ENCODE data around the gene IVD. TPM values are rescaled to one million over a fixed set of nuclear protein-coding genes. Genes with fewer than 3 reads are reported as not detected.

IVD gene
- total RNA-seq, 1 experiment from 2014 or later = 22.3 TPM

- Histone ChIP-seq H3K27ac (no peak overlapping the region), H3K4me3 (no peak overlapping the region), H3K9me3 (replicated peaks) (no peaks in the 10 kb centered on the region), H3K36me3 (peaks cover 12% of the 10 kb centered on the region), H3K27me3 (replicated peaks) (no peaks in the 10 kb centered on the region), H3K4me1 (replicated peaks) (peaks cover 14% of the 10 kb centered on the region)
- DNase-seq (ENCODE audit: low read depth in 1 of 2, low spot score in 2 of 2) = no peak
These were observed 50.7 kb downstream of the IVD start for GRCh38 chr15:40456299-40456712.

GRCh38 chr15:40456738-40457137 is 51.1 kb downstream of the IVD start:
- H3K4me3 ChIP-seq = no peak overlapping the region
- no peaks in the 10 kb centered on the region for H3K9me3 ChIP-seq (replicated peaks)
- H3K27ac ChIP-seq = no peak overlapping the region
- H3K36me3 ChIP-seq = peaks cover 12% of the 10 kb centered on the region
- no peak for DNase-seq (ENCODE audit: low read depth in 1 of 2, low spot score in 2 of 2)
- peaks cover 14% of the 10 kb centered on the region for H3K4me1 ChIP-seq (replicated peaks)
- no peaks in the 10 kb centered on the region for H3K27me3 ChIP-seq (replicated peaks)

DNA sequence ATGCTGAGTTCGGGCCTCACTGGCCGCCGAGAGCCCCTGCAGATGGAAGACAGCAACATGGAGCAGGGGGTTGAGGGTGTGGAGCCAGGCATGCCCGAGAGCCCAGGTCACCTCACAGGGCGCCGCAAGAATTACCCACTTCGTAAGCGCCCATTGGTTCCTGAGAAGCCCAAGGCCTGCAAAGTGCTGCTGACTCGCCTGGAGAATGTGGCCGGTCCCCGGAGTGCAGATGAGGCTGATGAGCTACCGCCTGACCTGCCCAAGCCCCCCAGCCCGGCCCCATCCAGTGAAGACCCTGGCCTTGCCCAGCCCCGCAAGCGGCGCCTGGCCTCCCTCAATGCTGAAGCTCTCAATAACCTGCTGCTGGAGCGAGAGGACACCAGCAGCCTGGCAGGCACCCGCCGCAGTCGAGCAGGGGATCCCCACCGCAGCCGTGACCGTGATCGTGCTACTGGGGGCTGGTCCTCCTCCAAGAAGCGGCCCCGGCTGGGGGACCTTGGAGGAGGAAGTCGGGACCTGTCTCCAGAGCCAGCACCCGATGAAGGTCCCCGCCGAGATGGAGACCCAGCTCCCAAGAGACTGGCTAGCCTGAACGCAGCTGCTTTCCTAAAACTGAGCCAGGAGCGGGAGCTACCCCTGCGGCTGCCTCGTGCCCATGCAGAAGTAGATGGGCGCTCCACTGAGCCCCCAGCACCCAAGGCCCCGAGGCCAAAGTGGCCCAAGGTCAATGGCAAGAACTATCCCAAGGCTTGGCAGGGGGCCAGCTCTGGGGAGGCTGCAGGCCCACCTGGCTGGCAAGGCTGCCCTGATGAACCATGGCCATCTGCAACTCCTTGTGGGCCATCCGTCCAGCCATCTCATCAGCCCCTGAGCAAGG is 53.1 kb downstream of the IVD start:
- Histone ChIP-seq H3K27ac (no peak overlapping the region), H3K4me1 (replicated peaks) (peaks cover 14% of the 10 kb centered on the region), H3K27me3 (replicated peaks) (no peaks in the 10 kb centered on the region), H3K9me3 (replicated peaks) (no peaks in the 10 kb centered on the region), H3K4me3 (no peak overlapping the region), H3K36me3 (peaks cover 26% of the 10 kb centered on the region)
- DNase-seq (ENCODE audit: low read depth in 1 of 2, low spot score in 2 of 2) = no peak

DNA sequence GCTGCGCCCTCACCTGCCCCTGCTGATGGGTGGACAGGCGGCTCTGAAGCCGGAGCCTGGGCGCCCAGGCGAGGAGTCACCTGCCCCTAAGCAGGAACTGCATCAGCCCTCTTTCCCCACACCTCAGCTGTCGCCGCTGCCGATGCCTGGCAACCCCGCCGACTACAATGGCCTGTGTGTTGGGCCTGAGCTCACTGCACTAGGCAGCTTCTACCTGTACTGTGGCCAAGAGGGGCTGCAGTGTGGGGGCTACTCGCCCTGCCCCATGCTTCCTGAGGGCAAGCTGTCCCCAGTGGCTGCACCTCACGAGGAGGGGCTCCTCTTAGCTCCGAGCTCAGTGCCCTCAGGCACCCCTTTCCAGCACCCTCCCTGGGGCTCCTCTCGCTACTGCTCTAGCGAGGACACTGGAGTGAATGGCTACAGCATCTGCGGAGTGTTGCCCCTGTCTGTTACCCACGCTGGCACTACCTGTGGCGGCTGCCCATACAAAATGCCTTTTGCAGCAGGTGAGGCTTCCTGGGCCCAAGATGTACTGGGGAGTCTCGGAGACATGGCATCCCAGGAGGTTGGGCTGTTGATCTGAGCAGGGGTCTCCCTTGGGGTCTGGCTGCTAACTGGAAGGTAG is 53.9 kb downstream of the IVD start:
- Histone ChIP-seq H3K4me3 (no peak overlapping the region), H3K27ac (no peak overlapping the region), H3K27me3 (replicated peaks) (no peaks in the 10 kb centered on the region), H3K36me3 (peaks cover 34% of the 10 kb centered on the region), H3K9me3 (replicated peaks) (no peaks in the 10 kb centered on the region), H3K4me1 (replicated peaks) (peaks cover 12% of the 10 kb centered on the region)
- no peak for DNase-seq (ENCODE audit: low read depth in 1 of 2, low spot score in 2 of 2)

GRCh38 chr15:40460404-40460803 is 54.8 kb downstream of the IVD start:
- H3K36me3 ChIP-seq = peaks cover 43% of the 10 kb centered on the region
- H3K27ac ChIP-seq = no peak overlapping the region
- H3K4me1 ChIP-seq (replicated peaks) = peaks cover 3% of the 10 kb centered on the region
- H3K27me3 ChIP-seq (replicated peaks) = no peaks in the 10 kb centered on the region
- no peak overlapping the region for H3K4me3 ChIP-seq
- no peaks in the 10 kb centered on the region for H3K9me3 ChIP-seq (replicated peaks)
- DNase-seq (ENCODE audit: low read depth in 1 of 2, low spot score in 2 of 2) = no peak

GRCh38 chr15:40461958-40462357 is 56.4 kb downstream of the IVD start:
- peaks cover 54% of the 10 kb centered on the region for H3K36me3 ChIP-seq
- no peaks in the 10 kb centered on the region for H3K27me3 ChIP-seq (replicated peaks)
- H3K4me1 ChIP-seq (replicated peaks) = peaks cover 7% of the 10 kb centered on the region
- DNase-seq (ENCODE audit: low read depth in 1 of 2, low spot score in 2 of 2) = no peak
- H3K27ac ChIP-seq = no peak overlapping the region
- no peaks in the 10 kb centered on the region for H3K9me3 ChIP-seq (replicated peaks)
- H3K4me3 ChIP-seq = no peak overlapping the region

GRCh38 chr15:40463279-40463678 is 57.7 kb downstream of the IVD start:
- peaks cover 57% of the 10 kb centered on the region for H3K36me3 ChIP-seq
- H3K27me3 ChIP-seq (replicated peaks) = no peaks in the 10 kb centered on the region
- no peak for DNase-seq (ENCODE audit: low read depth in 1 of 2, low spot score in 2 of 2)
- H3K9me3 ChIP-seq (replicated peaks) = no peaks in the 10 kb centered on the region
- no peak overlapping the region for H3K4me3 ChIP-seq
- H3K27ac ChIP-seq = no peak overlapping the region
- peaks cover 9% of the 10 kb centered on the region for H3K4me1 ChIP-seq (replicated peaks)

GRCh38 chr15:40463886-40464545 is 58.4 kb downstream of the IVD start:
- no peaks in the 10 kb centered on the region for H3K27me3 ChIP-seq (replicated peaks)
- H3K36me3 ChIP-seq = peaks cover 53% of the 10 kb centered on the region
- H3K4me3 ChIP-seq = no peak overlapping the region
- H3K27ac ChIP-seq = no peak overlapping the region
- peaks cover 9% of the 10 kb centered on the region for H3K4me1 ChIP-seq (replicated peaks)
- no peak for DNase-seq (ENCODE audit: low read depth in 1 of 2, low spot score in 2 of 2)
- no peaks in the 10 kb centered on the region for H3K9me3 ChIP-seq (replicated peaks)

DNA sequence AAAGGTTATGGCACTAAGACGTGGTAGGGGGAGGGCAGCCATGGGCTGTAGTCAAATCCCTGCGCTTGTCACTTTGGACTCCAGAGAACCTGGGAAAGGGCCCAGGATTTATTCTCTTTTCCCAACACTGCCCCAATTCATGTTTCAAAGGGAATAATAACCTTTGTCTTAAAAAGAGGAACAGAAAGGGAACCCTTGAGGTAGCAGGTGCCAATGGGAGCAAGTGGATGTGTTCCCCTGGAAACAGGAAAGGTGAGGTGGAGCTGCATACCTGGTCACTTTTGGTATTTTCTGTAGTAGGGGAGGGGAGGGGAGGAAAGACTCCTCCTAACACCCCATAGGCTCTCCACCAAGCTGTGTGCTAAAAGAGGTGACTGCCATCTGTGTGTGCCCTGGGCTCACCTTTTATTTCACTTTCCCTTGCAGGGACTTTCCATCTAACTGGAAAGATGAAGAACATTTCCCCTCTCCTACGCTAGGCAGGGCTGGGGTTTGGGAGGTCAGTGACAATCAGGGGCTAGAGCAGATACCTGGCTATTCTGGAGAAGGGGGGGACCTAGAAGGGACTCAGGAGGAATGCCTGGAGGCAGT is 59.1 kb downstream of the IVD start:
- Histone ChIP-seq H3K27ac (no peak overlapping the region), H3K36me3 (peaks cover 46% of the 10 kb centered on the region), H3K27me3 (replicated peaks) (no peaks in the 10 kb centered on the region), H3K4me1 (replicated peaks) (peaks cover 10% of the 10 kb centered on the region), H3K9me3 (replicated peaks) (no peaks in the 10 kb centered on the region), H3K4me3 (no peak overlapping the region)
- DNase-seq (ENCODE audit: low read depth in 1 of 2, low spot score in 2 of 2) = no peak

- Histone ChIP-seq H3K27ac (no peak overlapping the region), H3K36me3 (peaks cover 45% of the 10 kb centered on the region), H3K9me3 (replicated peaks) (no peaks in the 10 kb centered on the region), H3K4me3 (no peak overlapping the region), H3K27me3 (replicated peaks) (no peaks in the 10 kb centered on the region), H3K4me1 (replicated peaks) (peaks cover 20% of the 10 kb centered on the region)
- DNase-seq (ENCODE audit: low read depth in 1 of 2, low spot score in 2 of 2) = no peak
These were observed 60.3 kb downstream of the IVD start for GRCh38 chr15:40465939-40466338.

- no peak overlapping the region for H3K4me3 ChIP-seq
- no peaks in the 10 kb centered on the region for H3K27me3 ChIP-seq (replicated peaks)
- peaks cover 25% of the 10 kb centered on the region for H3K4me1 ChIP-seq (replicated peaks)
These were observed 61.0 kb downstream of the IVD start for GRCh38 chr15:40466426-40467260.

GRCh38 chr15:40467261-40467615 is 61.6 kb downstream of the IVD start:
- H3K4me3 ChIP-seq = no peak overlapping the region
- no peaks in the 10 kb centered on the region for H3K27me3 ChIP-seq (replicated peaks)
- H3K36me3 ChIP-seq = peaks cover 51% of the 10 kb centered on the region
- no peak overlapping the region for H3K27ac ChIP-seq
- no peaks in the 10 kb centered on the region for H3K9me3 ChIP-seq (replicated peaks)
- no peak for DNase-seq (ENCODE audit: low read depth in 1 of 2, low spot score in 2 of 2)
- peaks cover 31% of the 10 kb centered on the region for H3K4me1 ChIP-seq (replicated peaks)

More at GRCh38 chr15:40466426-40467260, 61.0 kb downstream of the IVD start:
- DNase-seq (ENCODE audit: low read depth in 1 of 2, low spot score in 2 of 2) = no peak
- peaks cover 51% of the 10 kb centered on the region for H3K36me3 ChIP-seq
- no peak overlapping the region for H3K27ac ChIP-seq
- no peaks in the 10 kb centered on the region for H3K9me3 ChIP-seq (replicated peaks)

- Histone ChIP-seq H3K4me1 (replicated peaks) (peaks cover 37% of the 10 kb centered on the region), H3K4me3 (no peak overlapping the region), H3K27ac (no peak overlapping the region), H3K36me3 (peaks cover 44% of the 10 kb centered on the region), H3K9me3 (replicated peaks) (no peaks in the 10 kb centered on the region), H3K27me3 (replicated peaks) (no peaks in the 10 kb centered on the region)
- no peak for DNase-seq (ENCODE audit: low read depth in 1 of 2, low spot score in 2 of 2)
These were observed 63.3 kb downstream of the IVD start for GRCh38 chr15:40468898-40469331.

Data from SJSA1 (cell line).